GM19455 (cell line): Measurements from ENCODE around the gene ULK2.

Source experiments
- ATAC-seq: cut with Tn5 transposase; IDR thresholded peaks from one replicate; pipeline ENCODE4 v1.9.1; 2021; ENCODE audit not compliant: unreplicated experiment

ULK2 gene

GRCh38 chr17:19750020-19750572 lies 117.6 kb downstream of the ULK2 start:
- no peak for ATAC-seq

GRCh38 chr17:19748807-19749193 lies 118.9 kb downstream of the ULK2 start:
- ATAC-seq = no peak

DNA sequence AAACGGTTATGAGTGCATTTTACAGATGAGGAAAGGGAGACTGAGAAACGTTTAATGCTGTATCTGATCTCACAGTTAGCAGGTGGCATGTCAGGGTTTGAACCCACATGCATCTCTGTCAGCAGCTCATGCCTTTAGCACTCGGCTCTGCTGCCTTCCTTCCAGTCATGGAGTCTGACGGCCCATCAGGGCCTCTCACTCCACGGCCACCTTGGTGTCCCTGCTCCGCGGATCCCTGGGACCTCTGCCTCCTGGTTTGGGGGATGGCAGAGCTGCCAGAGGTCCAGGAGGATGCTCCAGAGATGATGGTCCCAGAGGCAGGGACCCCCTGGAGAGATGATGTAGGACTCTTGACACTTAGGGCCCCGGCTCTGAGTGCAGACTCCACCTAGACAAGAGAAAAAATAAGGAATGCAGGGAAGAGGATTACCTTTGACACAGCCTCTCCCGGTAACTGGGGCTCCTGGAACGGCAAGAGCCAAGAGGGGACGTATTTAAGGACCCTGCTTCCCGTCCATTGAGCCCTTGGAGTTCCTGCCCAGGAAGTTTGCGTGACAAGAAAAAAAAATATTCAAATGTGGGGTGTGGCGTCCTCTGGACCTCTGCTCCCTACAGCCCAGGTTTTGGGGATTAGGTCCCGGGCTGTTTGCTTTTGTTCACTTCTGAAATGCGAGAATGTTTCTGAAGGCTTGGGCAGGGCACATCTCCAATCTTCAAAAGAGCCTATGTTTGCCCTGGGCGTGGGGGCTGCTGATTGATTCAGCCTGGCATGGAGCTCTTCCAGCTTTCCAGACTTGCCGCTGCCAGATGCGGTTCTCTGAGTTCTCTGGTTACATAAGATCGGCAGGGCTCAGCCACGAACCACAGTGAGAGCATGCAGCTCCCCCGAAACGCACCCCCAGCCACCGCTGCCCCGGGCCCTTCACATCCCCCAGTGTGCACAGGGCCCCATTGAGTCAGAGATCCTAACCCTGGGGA lies 119.6 kb downstream of the ULK2 start, which contains the start of gene ALDH3A1:
TSS of gene ALDH3A1 (minus strand) at position 470 of the 978 bp plus-strand sequence. CDS start 3,169 bp downstream, outside the sequence.
- ATAC-seq = no peak

DNA sequence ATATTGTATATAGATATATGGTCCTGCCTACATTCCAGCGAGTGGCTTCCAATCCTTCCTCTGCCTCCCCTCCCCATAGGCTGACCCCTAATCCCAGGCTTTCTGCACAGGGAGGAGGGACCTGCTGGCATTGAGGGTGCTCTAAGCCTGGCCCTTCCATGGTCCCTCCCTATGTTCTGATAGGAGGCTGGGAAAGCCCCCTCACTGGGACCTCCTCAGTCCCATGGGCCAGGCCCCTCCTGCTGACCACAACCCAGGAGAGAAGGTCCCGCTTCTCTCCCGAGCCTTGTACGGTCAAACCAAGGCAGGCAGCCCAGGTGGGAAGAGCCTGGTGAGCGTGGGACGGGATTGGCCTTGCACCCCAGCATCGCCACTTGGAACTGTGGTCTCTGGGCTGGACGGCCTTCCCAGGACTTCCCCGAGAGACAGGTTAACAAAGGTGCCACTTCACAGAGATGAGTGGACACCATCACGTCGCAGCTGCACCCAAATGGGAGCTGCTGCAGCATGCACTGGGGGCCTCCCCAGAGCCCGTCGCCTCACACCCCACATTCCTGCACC lies 120.5 kb downstream of the ULK2 start:
- ATAC-seq = no peak

DNA sequence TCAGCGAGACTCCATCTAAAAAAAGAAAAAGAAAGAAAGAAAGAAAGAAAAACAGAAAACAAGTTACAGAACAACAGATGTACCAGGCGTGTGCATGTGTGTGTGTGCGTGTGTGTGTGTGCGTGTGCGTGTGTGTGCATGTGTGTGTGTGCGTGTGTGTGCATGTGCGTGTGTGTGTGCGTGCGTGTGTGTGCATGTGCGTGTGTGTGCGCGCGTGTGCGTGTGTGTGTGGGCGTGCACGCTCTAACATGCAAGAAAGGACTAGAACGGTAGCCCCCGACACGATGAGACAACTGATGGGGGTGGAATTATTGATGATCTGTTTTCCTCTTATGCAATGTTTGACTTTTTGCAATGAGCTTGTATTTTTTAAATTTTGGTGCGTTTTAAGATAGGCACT lies 121.2 kb downstream of the ULK2 start:
- ATAC-seq = no peak

DNA sequence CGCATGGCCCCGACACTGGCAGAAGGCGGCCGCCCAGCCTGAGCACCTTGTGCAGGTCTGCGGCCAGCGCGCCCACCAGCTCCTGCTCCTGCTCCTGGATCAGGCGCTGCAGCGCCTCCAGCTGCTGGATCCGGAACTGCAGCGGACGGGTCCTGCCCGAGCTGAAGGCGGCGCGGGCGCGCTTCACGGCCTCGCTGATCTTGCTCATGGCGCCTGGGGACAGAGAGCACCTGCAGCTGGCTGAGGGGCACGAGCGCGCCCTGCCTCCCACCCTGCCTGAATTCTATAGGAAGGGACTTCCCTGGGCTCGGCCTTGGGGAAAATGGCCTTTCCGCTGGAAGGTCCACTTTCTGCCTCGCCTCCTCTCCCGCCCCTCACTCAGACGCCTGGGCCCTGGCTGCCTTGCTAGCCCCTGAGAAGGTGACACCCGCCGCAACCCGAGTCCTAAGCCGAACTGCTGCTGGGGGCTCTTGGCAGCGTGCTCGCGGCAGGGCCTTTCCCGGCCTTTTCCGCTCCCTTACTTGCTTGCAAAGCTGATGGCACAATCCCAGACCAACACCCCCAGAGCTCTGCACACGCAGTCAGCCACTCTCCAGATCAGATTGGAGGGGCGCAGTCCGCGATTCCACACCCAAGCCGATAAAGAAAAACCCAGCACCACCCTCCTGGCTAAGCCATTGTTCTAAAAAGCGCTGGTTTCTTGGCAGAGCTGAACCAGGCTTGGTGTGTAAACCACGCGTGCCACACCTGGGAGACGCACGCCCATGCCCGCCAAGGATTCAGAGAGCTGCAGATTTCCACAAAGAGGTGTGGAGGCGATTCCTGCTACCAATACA lies 122.6 kb downstream of the ULK2 start:
- no peak for ATAC-seq

GRCh38 chr17:19744492-19744891 lies 123.2 kb downstream of the ULK2 start:
- ATAC-seq = no peak

DNA sequence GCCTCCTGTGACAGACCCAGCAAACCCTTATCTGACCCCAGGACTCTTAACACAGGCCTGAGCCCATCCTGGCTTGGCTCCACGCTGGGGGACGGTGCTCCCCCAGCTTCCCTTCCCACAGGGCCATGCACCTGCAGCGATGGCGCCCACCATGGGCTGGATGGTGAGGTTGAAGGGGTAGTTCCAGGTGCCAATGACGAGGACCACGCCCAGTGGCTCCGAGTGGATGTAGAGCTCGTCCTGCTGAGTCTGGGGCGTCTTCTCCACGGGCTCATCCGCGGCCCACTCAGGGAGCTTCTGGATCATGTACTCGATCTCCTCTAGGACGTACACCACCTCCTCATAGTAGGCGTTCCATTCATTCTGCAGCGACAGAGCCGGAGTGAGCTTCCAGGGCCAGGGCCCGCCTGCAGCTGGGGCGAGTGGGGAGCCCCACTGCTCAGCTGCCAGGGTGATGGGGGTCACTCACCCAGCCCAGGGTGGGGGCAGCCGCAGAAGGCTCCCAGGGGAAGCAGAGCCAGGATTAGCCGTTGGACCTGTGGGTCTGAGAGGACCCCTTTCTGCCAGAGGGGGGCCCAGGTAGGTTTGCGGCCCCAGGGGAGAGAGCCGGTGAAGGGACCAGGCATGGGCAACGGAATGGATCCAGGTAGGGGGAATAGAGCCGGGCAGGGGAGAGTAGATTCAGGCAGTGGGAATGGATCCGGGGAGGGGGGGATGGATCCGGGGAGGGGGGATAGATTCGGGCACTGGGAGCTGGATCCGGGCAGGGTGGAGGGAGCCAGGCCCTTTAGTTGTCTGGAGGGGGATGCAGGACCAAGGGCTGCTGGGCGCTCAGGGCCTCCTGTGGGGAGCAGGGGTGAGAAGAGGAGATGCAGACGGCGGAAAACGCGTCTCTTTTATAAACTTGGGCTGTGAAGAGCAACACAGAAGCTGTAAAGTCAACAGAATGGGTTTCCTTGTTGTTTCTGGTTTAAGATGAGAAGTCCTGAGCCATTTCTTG lies 124.3 kb downstream of the ULK2 start:
- ATAC-seq = no peak

GRCh38 chr17:19742495-19742894 lies 125.2 kb downstream of the ULK2 start:
- ATAC-seq = no peak

DNA sequence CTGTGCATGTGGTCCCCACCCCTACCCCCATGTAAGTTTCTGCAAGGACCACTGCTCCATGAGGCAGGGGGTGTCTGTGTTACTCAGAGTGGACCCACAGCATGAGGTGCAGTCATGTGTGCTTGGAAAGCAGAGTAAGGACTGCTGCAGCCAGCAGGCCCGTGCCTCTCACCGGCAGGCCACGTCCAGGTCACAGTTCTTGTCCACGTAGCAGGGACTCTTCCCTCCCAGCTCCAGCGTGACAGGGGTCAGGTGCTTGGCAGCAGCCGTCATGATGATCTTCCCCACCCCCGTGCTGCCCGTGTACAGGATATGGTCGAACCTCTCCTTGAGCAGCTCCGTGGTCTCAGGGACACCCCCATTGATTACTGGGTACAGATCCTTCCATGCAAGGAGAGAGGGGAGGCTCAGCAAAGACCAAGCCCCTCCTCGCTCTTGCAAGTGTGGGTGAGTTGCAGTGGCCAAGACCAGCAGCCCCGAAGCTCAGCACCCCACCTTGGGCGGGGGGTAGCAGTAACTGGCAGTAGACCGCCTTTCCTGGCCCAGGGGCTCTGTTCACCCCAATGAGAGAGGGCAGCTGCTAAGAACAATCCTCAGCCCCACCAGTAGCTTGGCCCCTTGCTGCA lies 125.8 kb downstream of the ULK2 start:
- ATAC-seq = no peak

GRCh38 chr17:19740933-19741332 lies 126.8 kb downstream of the ULK2 start:
- ATAC-seq = no peak

- no peak for ATAC-seq
These were observed 128.2 kb downstream of the ULK2 start for GRCh38 chr17:19739241-19740201.

DNA sequence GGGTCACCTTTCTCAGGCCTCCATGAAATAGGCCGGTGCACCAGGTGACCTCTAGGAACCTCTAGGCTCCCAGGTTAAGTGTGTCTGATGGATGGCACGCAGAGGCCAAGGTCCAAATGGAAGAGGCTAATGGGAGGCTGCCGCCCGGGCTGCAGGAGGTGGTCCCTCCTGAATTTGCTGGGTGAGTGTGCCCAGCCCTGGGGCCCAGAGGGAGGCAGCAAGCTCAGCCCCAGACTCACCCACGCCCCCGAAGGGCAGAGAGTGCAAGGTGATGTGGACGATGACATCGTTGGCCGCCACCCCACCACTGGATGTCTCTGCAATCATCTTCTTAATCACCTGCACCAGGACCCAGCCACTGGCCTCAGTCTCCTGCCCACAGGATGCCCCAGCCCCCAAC lies 129.0 kb downstream of the ULK2 start:
- ATAC-seq = no peak

DNA sequence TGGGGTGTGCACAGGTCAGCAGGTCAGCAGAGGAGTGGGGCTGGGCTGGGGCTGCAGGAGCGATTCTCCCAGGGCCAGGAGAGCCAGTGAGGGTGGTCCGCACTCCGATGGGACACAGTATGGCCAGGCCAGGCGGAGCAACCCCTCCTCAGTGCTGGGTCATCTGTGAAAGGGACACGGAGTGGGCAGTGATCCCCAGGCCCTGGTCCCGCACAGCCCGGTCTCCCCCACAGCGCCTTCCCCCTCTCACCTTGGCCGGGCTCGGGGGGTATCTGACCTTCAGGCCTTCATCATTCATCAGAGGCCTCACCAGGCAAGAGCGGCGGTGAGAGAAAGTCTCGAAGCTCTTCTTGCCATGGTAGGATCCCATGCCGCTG lies 129.7 kb downstream of the ULK2 start:
- no peak for ATAC-seq

DNA sequence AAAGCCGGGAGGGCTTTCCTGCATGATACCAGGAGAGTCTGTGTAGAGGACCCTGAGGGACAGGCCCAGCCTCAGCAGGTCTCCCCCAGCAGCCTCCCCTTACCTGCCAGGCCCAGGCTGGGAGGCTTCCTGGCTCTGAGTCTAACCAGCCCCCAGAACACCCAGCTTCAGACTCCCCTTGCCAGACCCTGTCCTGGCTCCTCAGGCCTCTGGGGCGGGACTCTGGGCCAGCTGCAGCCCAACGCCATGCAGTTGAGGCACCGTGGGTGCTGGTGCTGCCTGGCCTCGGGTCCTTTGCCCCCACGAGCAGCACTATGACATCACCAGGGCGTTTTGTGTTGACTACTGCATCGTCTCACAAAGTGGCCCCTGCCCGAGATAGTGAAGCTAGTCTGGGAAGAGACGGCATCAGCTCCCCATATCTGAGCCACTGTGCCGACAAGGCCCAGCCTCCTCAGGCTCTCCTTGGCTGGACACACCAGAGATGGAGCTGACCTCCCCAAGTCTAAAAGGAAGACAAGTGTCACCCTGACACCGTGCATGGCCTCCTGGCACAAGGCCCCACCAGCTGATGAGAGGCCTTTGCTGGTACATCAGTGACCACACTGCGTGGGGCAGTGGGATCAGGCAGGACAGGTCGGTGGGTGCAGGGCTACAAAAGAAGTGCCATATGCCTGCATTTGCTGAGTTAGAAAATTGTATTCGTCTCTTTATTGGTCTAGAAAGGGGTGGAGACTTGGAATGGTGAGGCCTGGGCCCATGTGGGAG lies 130.2 kb downstream of the ULK2 start:
- no peak for ATAC-seq

DNA sequence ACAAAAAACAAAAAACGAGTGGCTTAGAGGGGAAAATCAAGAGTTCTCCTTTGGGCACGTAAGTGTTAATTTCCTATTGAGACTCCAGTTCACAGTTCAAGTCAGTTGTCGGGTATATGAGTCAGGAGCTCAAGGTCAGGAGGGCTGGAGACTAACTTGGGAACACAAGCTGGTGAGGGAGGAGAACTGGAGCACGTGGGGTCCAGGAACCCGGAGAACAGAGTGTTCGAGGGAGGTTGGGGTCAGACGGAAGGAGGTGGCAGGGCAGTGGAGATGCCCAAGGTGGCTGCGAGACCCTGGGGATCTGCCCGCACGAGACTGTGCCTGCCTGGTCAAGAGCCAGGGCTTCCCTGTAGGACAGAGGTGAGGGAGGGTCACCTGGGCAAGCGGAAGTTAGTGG lies 131.7 kb downstream of the ULK2 start:
- ATAC-seq = no peak

GRCh38 chr17:19733953-19734526 lies 133.7 kb downstream of the ULK2 start:
- no peak for ATAC-seq
